Small intestine (tissue), 7 donors: Measurements from ENCODE around the gene PUS10. TPM values are rescaled to one million over a fixed set of nuclear protein-coding genes. Genes with fewer than 3 reads are reported as not detected.
"Not testable (repeated sequence)": the region's sequence is repeated elsewhere in the genome, so short reads cannot be mapped to it uniquely, and the experiment has no call there.

Source experiments
- DNase-seq, 2 donors: peaks; one replicate each; pipeline versions ENCODE4 v3.0.0 to v3.0.0-alpha.2; 2013
- FAIRE-seq: peaks from 2 replicates; lab custom pipeline; 2012; peaks lifted over from hg19 to GRCh38; lab: Jason Lieb, UNC
- H3K27ac ChIP-seq, 3 donors: one replicate each; pipeline ENCODE4 v1.5.1; 2013; ENCODE audit warnings: low read length in 2 of 3, mild to moderate bottlenecking in 2 of 3, control low read depth in 1 of 3, inconsistent platforms in 1 of 3, low read depth in 1 of 3, moderate library complexity in 1 of 3
- H3K27me3 ChIP-seq, 3 donors: one replicate each; pipeline ENCODE4 v1.6.1; 2013; ENCODE audit warnings: low read length in 3 of 3, inconsistent platforms in 1 of 3; ENCODE audit not compliant: control insufficient read depth in 3 of 3, insufficient read depth in 3 of 3
- H3K36me3 ChIP-seq, 3 donors: one replicate each; pipeline ENCODE4 v1.6.1; 2013; ENCODE audit warnings: low read length in 3 of 3, inconsistent platforms in 1 of 3, low read depth in 1 of 3, mild to moderate bottlenecking in 1 of 3, moderate library complexity in 1 of 3; ENCODE audit not compliant: control insufficient read depth in 3 of 3, insufficient read depth in 2 of 3
- H3K4me1 ChIP-seq, 3 donors: one replicate each; pipeline ENCODE4 v1.6.1; 2013; ENCODE audit warnings: low read length in 2 of 3, inconsistent platforms in 1 of 3, low read depth in 1 of 3, mild to moderate bottlenecking in 1 of 3, moderate library complexity in 1 of 3; ENCODE audit not compliant: control insufficient read depth in 3 of 3, insufficient read depth in 2 of 3
- H3K4me3 ChIP-seq, 3 donors: one replicate each; pipeline ENCODE4 v1.5.1; 2013; ENCODE audit warnings: low read length in 3 of 3, control low read depth in 1 of 3, inconsistent platforms in 1 of 3, low read depth in 1 of 3, mild to moderate bottlenecking in 1 of 3, moderate library complexity in 1 of 3
- H3K9me3 ChIP-seq, 2 donors: one replicate each; pipeline ENCODE4 v1.6.1; 2013; ENCODE audit warnings: low read depth in 1 of 2, low read length in 1 of 2; ENCODE audit not compliant: control insufficient read depth in 2 of 2, insufficient read depth in 1 of 2
- WGBS, 3 donors: extraction: QIAGEN DNeasy Blood & Tissue Kit; methylation state at CpG; one replicate each; pipeline ENCODE4 v1.1.7; 2013; 5-methylcytosine and 5-hydroxymethylcytosine counted together
- polyA plus RNA-seq, 4 donors: library from polyadenylated mRNA; stranded (reverse) in 3 of 4; unstranded in 1 of 4; fragments of 200-250 nt in 3 of 4; fragments of 120-200 nt in 1 of 4; gene quantifications; one replicate each; pipeline versions ENCODE4 v1.2.1 to v1.2.3, GENCODE V29; 2013
- donor health status: healthy with polysubstance abuse.
- donor health status: control.
- donor health status: control.
- donor health status: Bipolar disorder and iron deficiency.
- donor health status: healthy.

Gene PUS10
- polyA plus RNA-seq, 4 donors: 4.6 to 16.7 (median 9.3) TPM

DNA sequence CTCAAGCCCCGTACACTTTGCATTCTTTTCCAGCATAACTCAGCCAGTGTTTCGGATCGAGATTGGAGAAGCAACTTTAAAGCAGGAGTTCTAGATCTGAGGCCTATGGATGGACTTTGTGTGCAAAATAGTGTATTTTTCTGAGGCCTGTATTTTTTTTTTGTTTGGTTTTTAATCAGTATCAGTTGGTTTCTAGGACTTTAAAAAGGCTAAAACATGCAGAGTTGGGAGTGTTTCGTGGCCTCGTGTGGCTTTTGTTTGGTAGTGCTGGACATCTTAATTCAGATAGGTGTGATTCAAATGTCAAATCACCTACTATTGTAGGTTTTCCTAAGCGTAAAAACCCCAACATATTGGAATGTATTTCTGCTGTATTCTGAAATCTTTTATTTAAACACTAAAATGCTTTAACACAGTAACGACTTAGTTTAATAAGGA lies 282 bp upstream of the PUS10 start:
- no peak for DNase-seq
- H3K9me3 ChIP-seq: peaks cover 0 to 16% of the 10 kb centered on the region in 2 donors
- WGBS, 3 donors: 0 to 1% (median 1%) methylated on average over 7 of the region's 7 CpGs
- FAIRE-seq: no peak
- peak overlapping the region; percentile 85 to 96 (median 96) for H3K4me3 ChIP-seq
- H3K27me3 ChIP-seq: no peaks in the 10 kb centered on the region
- H3K4me1 ChIP-seq: peaks cover 0 to 3% (median 0%) of the 10 kb centered on the region in 3 donors
- H3K27ac ChIP-seq: peak overlapping the region; percentile 95 to 98 (median 97)
- H3K36me3 ChIP-seq: peaks cover 0 to 23% (median 4%) of the 10 kb centered on the region in 3 donors

DNA sequence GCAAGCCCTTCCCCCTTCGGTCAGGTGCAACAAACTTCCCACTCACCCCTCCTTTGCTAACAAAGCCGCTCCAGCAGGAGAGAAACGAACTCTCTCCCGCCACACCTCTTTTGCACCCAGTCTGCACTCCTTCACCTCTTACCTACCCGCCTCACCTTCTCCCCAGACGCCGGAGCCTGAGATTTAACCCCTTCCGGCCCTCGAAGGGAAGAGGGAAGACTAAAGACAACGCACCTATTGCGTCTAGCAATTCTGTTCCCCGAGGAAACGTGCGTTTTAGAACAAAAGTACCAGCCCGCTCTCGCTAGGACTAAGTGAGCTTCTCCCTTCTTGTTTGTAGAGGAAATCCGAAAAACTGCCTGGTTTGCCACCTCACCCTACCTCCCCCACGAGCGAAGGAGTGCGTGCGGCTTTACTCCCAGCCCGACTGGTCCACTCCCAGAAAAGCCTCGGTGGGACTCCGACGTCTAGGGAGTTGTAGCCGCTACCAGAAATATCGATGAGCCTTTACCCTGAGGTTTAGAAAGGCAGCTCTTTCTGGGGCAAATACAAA lies 976 bp downstream of the PUS10 start:
- Histone ChIP-seq H3K27me3 (no peaks in the 10 kb centered on the region), H3K27ac (peak overlapping the region; percentile 95 to 98 (median 97)), H3K4me3 (peak overlapping the region; percentile 85 to 96 (median 96)), H3K9me3 (peaks cover 0 to 5% of the 10 kb centered on the region in 2 donors), H3K4me1 (peaks cover 0 to 3% (median 0%) of the 10 kb centered on the region in 3 donors), H3K36me3 (peaks cover 0 to 17% (median 4%) of the 10 kb centered on the region in 3 donors)
- FAIRE-seq (no peak), DNase-seq (peak; percentile 95 to 97)
- WGBS, 3 donors: 0 to 1% (median 0%) methylated on average over 27 of the region's 27 CpGs

DNA sequence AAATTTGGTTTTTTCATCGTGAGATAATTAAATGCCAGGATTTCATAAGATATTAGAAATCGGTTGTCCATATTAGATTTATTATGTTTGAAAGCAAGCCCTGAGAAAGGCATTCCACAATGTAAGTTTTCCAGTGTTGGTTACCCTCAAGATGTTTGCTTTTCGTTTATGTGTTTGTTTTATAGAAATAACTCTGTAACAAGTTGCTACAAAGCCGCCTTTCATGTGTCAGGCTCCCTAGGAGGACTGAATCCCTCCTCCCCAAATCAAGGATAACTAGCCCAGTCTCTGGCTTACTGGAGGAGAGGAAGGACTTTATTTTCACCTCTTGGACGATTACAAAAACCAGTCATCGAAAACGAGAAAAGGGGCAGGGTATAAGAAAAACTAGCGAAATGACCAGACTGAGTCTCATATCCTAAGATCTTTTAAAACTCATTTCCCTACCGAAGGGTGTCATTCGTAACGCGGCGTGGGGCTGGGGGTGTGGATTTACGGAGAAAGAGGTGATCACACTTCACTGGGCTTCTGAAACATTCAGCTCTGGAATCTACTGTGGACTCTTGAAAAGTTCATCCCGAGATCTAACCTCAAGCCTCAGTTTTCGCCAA lies 1.6 kb downstream of the PUS10 start:
- peaks cover 0 to 3% (median 0%) of the 10 kb centered on the region in 3 donors for H3K4me1 ChIP-seq
- peaks cover 0 to 15% (median 4%) of the 10 kb centered on the region in 3 donors for H3K36me3 ChIP-seq
- peak overlapping the region; percentile 95 to 98 (median 97) for H3K27ac ChIP-seq
- H3K27me3 ChIP-seq: no peaks in the 10 kb centered on the region
- H3K9me3 ChIP-seq: peaks cover 0 to 4% of the 10 kb centered on the region in 2 donors
- no peak for DNase-seq
- peak overlapping the region; percentile 85 to 96 (median 96) for H3K4me3 ChIP-seq
- WGBS, 3 donors: 1% methylated on average over 16 of the region's 16 CpGs
- no peak for FAIRE-seq

DNA sequence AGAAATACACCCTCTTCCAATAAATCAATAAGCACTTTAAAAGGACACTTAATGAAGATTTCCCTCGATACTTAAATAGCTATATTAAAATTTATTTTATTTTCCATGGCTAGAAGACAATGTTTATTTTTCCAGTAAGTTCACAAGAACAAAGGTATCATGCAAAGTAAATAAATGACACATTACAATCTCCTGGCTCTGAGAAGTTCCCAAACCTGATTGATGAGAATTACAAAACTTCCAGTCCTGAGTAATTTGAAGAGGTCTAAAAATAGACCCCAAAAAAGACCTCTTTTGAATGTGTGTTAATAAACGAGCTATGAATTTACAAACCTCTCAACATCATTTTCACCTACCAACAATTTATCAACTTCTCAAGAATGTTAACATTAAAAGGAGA lies 2.1 kb downstream of the PUS10 start:
- FAIRE-seq: no peak
- peaks cover 0 to 9% (median 1%) of the 10 kb centered on the region in 3 donors for H3K36me3 ChIP-seq
- 6 to 26% (median 19%) methylated on average over 2 of the region's 2 CpGs for WGBS, 3 donors
- peaks cover 0 to 3% (median 0%) of the 10 kb centered on the region in 3 donors for H3K4me1 ChIP-seq
- peak overlapping the region in 1 of 3 donors; percentile 97 for H3K27ac ChIP-seq
- H3K4me3 ChIP-seq: no peak overlapping the region
- H3K9me3 ChIP-seq: no peaks in the 10 kb centered on the region
- peak; percentile 33 to 48 for DNase-seq
- H3K27me3 ChIP-seq: no peaks in the 10 kb centered on the region

DNA sequence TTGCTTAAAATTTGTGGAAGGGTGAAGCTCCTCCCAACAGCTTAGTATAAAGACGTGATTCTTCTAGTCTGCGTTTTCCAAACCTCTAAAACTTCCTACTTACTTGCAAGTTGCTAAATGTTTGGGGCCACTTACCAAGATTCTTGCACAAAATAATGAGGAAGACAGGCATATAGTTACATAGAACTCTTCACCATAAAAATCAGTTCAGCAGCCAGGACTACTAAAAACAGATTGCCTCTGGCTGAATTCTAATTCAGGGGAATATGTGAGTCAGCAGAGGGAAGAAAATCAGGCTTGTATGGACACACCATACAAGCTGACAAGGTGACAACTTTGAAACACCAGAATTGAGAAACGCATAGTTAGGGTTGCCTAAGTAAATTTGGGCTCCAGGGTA lies 3.3 kb downstream of the PUS10 start:
- no peak overlapping the region for H3K4me3 ChIP-seq
- FAIRE-seq (no peak), DNase-seq (no peak)
- H3K4me1 ChIP-seq: peaks cover 0 to 2% (median 0%) of the 10 kb centered on the region in 3 donors
- no peak overlapping the region for H3K27ac ChIP-seq
- no peaks in the 10 kb centered on the region for H3K27me3 ChIP-seq
- peaks cover 0 to 7% (median 2%) of the 10 kb centered on the region in 3 donors for H3K36me3 ChIP-seq
- 73 to 79% (median 74%) methylated on average over 3 of the region's 3 CpGs for WGBS, 3 donors
- H3K9me3 ChIP-seq: no peaks in the 10 kb centered on the region

DNA sequence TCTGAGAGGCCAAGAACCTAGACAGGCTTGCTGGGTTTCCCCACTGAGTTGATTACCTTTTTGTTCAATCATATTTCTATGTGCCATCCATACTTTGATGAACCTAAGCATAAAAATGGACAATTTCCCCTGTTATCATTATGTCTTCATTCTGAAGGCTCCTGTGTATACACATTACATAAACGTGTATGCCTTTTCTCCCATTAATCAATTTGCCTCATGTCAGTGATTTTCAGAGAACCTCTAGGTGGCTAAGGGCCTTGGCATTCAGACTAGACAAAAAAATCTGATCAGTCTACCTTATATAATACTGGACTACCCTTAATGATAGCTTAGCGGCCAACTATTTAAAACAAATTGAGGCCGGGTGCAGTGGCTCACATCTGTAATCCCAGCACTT lies 4.7 kb downstream of the PUS10 start:
- no peak for FAIRE-seq
- Histone ChIP-seq H3K27ac (no peak overlapping the region), H3K27me3 (no peaks in the 10 kb centered on the region), H3K36me3 (peaks cover 0 to 7% (median 2%) of the 10 kb centered on the region in 3 donors), H3K9me3 (no peaks in the 10 kb centered on the region), H3K4me3 (no peak overlapping the region), H3K4me1 (no peaks in the 10 kb centered on the region)
- no peak for DNase-seq
- 62 to 79% (median 63%) methylated on average over 3 of the region's 3 CpGs for WGBS, 3 donors

DNA sequence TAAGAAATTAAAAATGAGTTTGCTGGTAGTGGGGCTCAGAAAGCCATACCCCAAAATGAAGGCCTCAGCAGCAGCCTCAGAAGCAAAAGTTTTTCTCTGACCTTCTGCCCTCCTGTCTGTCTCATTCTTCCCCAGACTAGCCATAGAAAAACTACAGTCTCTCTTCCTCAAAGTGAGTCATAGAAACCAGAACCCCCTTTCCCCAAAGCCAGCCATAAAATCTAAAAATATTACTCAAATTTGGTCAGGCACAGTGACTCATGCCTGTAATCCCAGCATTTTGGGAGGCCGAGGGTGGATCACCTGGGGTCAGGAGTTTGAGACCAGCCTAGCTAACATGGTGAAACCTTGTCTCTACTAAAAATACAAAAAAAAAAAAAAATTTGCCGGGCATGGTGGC lies 5.8 kb downstream of the PUS10 start:
- H3K4me1 ChIP-seq, FAIRE-seq, H3K9me3 ChIP-seq, H3K4me3 ChIP-seq, H3K27me3 ChIP-seq, DNase-seq, H3K27ac ChIP-seq: not testable (repeated sequence)
- WGBS, 3 donors: 59 to 86% (median 68%) methylated on average over 2 of the region's 2 CpGs
- peaks cover 0 to 15% (median 2%) of the 10 kb centered on the region in 3 donors for H3K36me3 ChIP-seq

DNA sequence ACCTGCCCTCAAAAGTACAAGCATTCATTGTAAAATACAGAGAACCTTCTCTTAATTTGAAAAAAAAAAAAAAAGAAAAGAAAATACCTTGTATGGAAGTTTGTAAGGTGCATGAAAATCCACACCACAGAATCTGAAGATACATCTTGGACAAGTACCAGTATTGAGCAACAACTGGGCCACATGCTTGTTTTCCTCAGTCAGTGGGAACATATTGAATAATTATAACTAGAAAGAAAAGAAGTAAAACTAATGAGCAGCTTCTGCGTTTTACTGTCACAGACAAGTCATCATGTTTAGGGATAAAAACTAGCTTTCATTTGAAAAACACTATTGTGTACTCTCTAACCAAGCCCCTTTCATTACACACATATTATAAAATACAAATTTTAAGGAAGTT lies 6.4 kb downstream of the PUS10 start:
- peaks cover 0 to 15% (median 2%) of the 10 kb centered on the region in 3 donors for H3K36me3 ChIP-seq
- H3K9me3 ChIP-seq: no peaks in the 10 kb centered on the region
- no peaks in the 10 kb centered on the region for H3K27me3 ChIP-seq
- WGBS, 3 donors: 76 to 97% (median 89%) methylated on average over 1 of the region's 1 CpG
- H3K4me1 ChIP-seq: no peaks in the 10 kb centered on the region
- no peak overlapping the region for H3K27ac ChIP-seq
- DNase-seq: no peak
- no peak overlapping the region for H3K4me3 ChIP-seq
- no peak for FAIRE-seq
